OCI-LY1 (cell line): ENCODE measurements around the gene ATP8B3.

Experiments
- H2AFZ ChIP-seq: fragments of 200-600 bp; sonication (generic), shearing (Covaris generic); 2 replicates; pipeline ENCODE4 v1.6.0; 2014; ENCODE audit warnings: antibody characterized with exemption, mild to moderate bottlenecking, low read length
- H3F3A ChIP-seq: fragments of 200-600 bp; sonication (generic), shearing (Covaris generic); 2 replicates; pipeline ENCODE4 v1.6.0; 2014; ENCODE audit warnings: mild to moderate bottlenecking, antibody characterized with exemption, low read length, moderate library complexity; ENCODE audit not compliant: insufficient read depth
- H3K27ac ChIP-seq: fragments of 200-600 bp; sonication (generic); 2 replicates; pipeline ENCODE4 v1.5.1; 2014; ENCODE audit warnings: low read length, mixed run types, mild to moderate bottlenecking, low read depth; ENCODE audit not compliant: poor library complexity, severe bottlenecking
- H3K27me3 ChIP-seq: fragments of 200-600 bp; sonication (generic); 2 replicates; pipeline ENCODE4 v1.6.0; 2014; ENCODE audit warnings: antibody characterized with exemption, mild to moderate bottlenecking, low read length, moderate library complexity; ENCODE audit not compliant: insufficient read depth
- H3K36me3 ChIP-seq: fragments of 200-600 bp; sonication (generic); 2 replicates; pipeline ENCODE4 v1.6.1; 2014; ENCODE audit warnings: mild to moderate bottlenecking, antibody characterized with exemption, low read length, moderate library complexity, mixed read lengths; ENCODE audit not compliant: insufficient read depth
- H3K4me1 ChIP-seq: fragments of 200-600 bp; sonication (generic); 2 replicates; pipeline ENCODE4 v1.5.1; 2014; ENCODE audit warnings: mild to moderate bottlenecking, low read length, moderate library complexity; ENCODE audit not compliant: insufficient read depth, severe bottlenecking
- H3K4me2 ChIP-seq: fragments of 200-600 bp; sonication (generic), shearing (Covaris generic); 2 replicates; pipeline ENCODE4 v1.6.1; 2014; ENCODE audit warnings: low read length
- H3K4me3 ChIP-seq: fragments of 200-600 bp; sonication (generic); 2 replicates; pipeline ENCODE4 v1.5.1; 2014; ENCODE audit warnings: low read length, low read depth, mild to moderate bottlenecking, mixed read lengths; ENCODE audit not compliant: poor library complexity, severe bottlenecking
- H3K79me2 ChIP-seq: fragments of 200-600 bp; shearing (Covaris generic); 2 replicates; pipeline ENCODE4 v1.6.1; 2016; ENCODE audit warnings: mixed run types, low read length, mixed read lengths; ENCODE audit not compliant: insufficient read depth
- H3K9ac ChIP-seq: fragments of 200-600 bp; sonication (generic), shearing (Covaris generic); 2 replicates; pipeline ENCODE4 v1.6.1; 2014; ENCODE audit warnings: mild to moderate bottlenecking, low read length, mixed read lengths
- H3K9me2 ChIP-seq: fragments of 200-600 bp; sonication (generic), shearing (Covaris generic); 2 replicates; pipeline ENCODE4 v1.6.1; 2014; ENCODE audit warnings: low read depth, mild to moderate bottlenecking, low read length, mixed read lengths
- H3K9me3 ChIP-seq: fragments of 200-600 bp; shearing (Covaris generic); 2 replicates; pipeline ENCODE4 v1.6.1; 2014; ENCODE audit warnings: low read length, mixed read lengths
- H4K20me1 ChIP-seq: fragments of 200-600 bp; sonication (generic), shearing (Covaris generic); 2 replicates; pipeline ENCODE4 v1.6.0; 2016; ENCODE audit warnings: mild to moderate bottlenecking, low read length; ENCODE audit not compliant: insufficient read depth
- EZH2 ChIP-seq: fragments of 200-600 bp; sonication (generic), shearing (Covaris generic); IDR thresholded peaks from 2 replicates; pipeline ENCODE4 v1.8.0; 2017; ENCODE audit warnings: borderline replicate concordance, mixed run types, mild to moderate bottlenecking, antibody characterized with exemption, low read length, moderate library complexity, mixed read lengths
- TF ChIP-seq, protein P1 (sequence below): fragments of 200-600 bp; sonication (generic), shearing (Covaris generic); IDR thresholded peaks from 2 replicates; pipeline ENCODE4 v1.5.1; 2017; ENCODE audit warnings: mild to moderate bottlenecking, antibody characterized with exemption, low read length, moderate library complexity, mixed read lengths

Gene ATP8B3

GRCh38 chr19:1830978-1831377, 18.9 kb upstream of the ATP8B3 start:
- H3K4me3 ChIP-seq = no peak overlapping the region
- H3K4me2 ChIP-seq = no peak overlapping the region
- TF ChIP-seq, protein P1, sequence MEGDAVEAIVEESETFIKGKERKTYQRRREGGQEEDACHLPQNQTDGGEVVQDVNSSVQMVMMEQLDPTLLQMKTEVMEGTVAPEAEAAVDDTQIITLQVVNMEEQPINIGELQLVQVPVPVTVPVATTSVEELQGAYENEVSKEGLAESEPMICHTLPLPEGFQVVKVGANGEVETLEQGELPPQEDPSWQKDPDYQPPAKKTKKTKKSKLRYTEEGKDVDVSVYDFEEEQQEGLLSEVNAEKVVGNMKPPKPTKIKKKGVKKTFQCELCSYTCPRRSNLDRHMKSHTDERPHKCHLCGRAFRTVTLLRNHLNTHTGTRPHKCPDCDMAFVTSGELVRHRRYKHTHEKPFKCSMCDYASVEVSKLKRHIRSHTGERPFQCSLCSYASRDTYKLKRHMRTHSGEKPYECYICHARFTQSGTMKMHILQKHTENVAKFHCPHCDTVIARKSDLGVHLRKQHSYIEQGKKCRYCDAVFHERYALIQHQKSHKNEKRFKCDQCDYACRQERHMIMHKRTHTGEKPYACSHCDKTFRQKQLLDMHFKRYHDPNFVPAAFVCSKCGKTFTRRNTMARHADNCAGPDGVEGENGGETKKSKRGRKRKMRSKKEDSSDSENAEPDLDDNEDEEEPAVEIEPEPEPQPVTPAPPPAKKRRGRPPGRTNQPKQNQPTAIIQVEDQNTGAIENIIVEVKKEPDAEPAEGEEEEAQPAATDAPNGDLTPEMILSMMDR = no peak
- no peaks in the 10 kb centered on the region for H3K9me3 ChIP-seq
- H3K4me1 ChIP-seq = peaks cover 18% of the 10 kb centered on the region
- H3K27me3 ChIP-seq = no peaks in the 10 kb centered on the region
- H3K36me3 ChIP-seq = peaks cover 25% of the 10 kb centered on the region; the same call in 1 of the 2 replicates
- no peaks in the 10 kb centered on the region for H3K9me2 ChIP-seq
- H3F3A ChIP-seq = no peaks in the 10 kb centered on the region
- no peak overlapping the region for H2AFZ ChIP-seq
- H3K27ac ChIP-seq = no peak overlapping the region
- no peak overlapping the region for H3K9ac ChIP-seq
- H4K20me1 ChIP-seq = no peaks in the 10 kb centered on the region; the same call in 1 of the 2 replicates
- H3K79me2 ChIP-seq = peaks cover 1% of the 10 kb centered on the region

DNA sequence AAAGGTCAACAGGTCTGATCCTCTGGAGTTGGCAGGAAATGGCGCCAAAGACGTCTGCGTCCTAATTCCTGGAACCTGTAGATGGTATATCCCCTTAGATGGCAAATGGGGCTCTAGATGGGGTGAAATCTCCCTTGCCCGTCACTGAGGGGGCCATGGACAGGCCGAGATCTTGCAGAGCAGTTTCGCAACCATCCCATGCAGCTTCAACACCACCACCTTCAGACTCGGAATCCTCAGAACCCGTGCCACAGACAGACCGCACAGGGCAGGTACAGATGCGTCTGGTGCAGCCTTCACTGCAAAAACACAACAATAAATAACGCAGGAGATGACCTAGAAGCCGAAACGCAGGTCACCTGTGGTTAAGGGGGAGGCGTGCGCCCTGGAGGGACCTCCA, 18.5 kb upstream of the ATP8B3 start:
- TF ChIP-seq, protein P1 = no peak
- no peak for TF ChIP-seq EZH2
- Histone ChIP-seq H3K4me1 (peaks cover 20% of the 10 kb centered on the region), H2AFZ (no peak overlapping the region), H3K27me3 (no peaks in the 10 kb centered on the region), H3K27ac (no peak overlapping the region), H3K9me2 (no peaks in the 10 kb centered on the region), H4K20me1 (no peaks in the 10 kb centered on the region; the same call in 1 of the 2 replicates), H3K4me2 (no peak overlapping the region), H3K9me3 (no peaks in the 10 kb centered on the region), H3K9ac (no peak overlapping the region), H3F3A (no peaks in the 10 kb centered on the region), H3K4me3 (no peak overlapping the region), H3K36me3 (peaks cover 29% of the 10 kb centered on the region; the same call in 1 of the 2 replicates), H3K79me2 (no peaks in the 10 kb centered on the region)

DNA sequence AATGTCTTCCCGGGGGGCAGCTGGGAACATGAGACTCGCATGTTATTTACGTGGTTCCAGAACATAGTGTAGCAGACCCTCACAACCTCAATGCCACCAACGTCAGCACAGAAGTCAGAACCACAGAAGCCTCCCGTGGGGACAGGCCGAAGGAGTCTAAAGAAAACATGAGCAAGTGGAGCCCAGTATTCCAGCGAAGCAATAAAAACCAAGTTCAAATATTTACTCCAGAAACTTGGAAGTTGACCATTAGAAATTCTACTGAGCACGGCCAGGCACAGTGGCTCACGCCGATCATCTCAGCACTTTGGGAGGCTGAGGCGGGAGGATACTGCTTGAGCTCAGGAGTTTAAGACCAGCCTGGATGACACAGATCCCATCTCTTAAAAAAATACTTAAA, 17.9 kb upstream of the ATP8B3 start:
- Histone ChIP-seq H3K9ac (no peak overlapping the region), H3K36me3 (peaks cover 29% of the 10 kb centered on the region; the same call in 1 of the 2 replicates), H3K27ac (no peak overlapping the region), H3K4me1 (peaks cover 20% of the 10 kb centered on the region), H3K27me3 (no peaks in the 10 kb centered on the region), H2AFZ (no peak overlapping the region), H3F3A (no peaks in the 10 kb centered on the region), H3K9me2 (no peaks in the 10 kb centered on the region), H4K20me1 (no peaks in the 10 kb centered on the region; the same call in 1 of the 2 replicates), H3K4me2 (no peak overlapping the region), H3K4me3 (no peak overlapping the region), H3K79me2 (no peaks in the 10 kb centered on the region), H3K9me3 (no peaks in the 10 kb centered on the region)
- TF ChIP-seq, protein P1 = no peak
- no peak for TF ChIP-seq EZH2
